ENCODE results near the gene GNAI3.

Gene GNAI3

DNA sequence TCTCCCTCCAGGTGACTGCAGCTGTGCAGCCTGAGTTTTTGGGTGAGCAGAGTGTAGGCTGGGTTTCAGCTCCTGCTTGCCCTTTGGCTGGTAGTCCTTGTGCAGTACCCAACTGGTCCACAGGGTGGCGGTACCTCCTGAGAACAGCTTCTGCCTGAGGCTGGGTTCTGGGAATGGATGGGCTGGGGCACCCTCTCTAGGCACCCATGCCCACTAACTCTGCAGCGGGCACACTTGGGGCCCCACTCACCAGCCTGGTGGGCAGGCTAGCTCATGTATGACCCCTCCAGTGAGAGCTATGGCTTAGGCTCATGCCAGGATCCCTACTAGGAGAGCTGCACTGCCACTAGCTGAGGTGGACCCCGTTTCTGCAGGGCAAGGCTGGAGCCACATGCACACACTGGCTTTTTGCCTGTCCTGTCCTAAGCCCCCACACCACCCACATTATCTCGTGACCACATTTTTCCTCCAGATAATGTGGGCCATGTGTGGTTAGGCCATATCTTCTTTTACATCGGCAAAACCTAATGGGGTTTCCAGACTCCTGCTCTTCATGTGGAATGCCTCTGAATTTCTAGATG lies 92.0 kb downstream of the GNAI3 start:
- H3K4me3 ChIP-seq (ENCODE audit: low read depth, low read length): no peak overlapping the region
- TF ChIP-seq, protein P1, sequence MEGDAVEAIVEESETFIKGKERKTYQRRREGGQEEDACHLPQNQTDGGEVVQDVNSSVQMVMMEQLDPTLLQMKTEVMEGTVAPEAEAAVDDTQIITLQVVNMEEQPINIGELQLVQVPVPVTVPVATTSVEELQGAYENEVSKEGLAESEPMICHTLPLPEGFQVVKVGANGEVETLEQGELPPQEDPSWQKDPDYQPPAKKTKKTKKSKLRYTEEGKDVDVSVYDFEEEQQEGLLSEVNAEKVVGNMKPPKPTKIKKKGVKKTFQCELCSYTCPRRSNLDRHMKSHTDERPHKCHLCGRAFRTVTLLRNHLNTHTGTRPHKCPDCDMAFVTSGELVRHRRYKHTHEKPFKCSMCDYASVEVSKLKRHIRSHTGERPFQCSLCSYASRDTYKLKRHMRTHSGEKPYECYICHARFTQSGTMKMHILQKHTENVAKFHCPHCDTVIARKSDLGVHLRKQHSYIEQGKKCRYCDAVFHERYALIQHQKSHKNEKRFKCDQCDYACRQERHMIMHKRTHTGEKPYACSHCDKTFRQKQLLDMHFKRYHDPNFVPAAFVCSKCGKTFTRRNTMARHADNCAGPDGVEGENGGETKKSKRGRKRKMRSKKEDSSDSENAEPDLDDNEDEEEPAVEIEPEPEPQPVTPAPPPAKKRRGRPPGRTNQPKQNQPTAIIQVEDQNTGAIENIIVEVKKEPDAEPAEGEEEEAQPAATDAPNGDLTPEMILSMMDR (IDR thresholded peaks at IDR 0.05; ENCODE audit: low read depth, low read length): peak; percentile 93

DNA sequence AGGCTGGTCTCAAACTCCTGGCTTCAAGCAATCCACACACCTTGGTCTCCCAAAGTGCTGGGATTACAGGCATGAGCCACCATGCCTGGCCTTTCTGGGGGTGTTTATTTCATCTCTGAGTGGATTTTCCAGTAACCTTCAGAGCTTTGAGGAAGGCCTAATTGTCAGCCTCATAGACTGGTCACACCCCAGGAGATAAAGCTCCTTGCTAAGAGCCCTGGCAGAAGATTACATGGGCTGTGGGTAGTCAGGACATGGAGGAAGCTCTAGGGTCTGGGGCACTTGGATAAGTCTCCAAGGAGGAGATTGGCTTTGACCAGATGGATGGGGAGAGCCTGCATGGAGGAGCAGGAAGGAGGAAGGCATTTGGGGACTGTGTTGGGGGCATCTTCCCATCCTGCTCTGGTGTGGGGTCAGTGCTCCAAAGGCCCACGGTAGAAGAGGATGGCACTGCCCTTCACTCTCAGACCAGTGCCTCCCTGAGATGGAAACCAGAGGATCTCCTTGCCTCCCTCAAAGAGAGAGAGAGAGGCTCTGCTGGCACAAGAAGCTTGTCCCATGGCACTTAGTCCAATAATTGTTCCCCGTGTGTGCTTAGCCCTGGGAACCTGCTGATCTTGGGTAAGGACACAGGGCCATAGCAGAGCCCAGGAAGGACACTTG lies 92.8 kb downstream of the GNAI3 start:
- TF ChIP-seq, protein P1 (IDR thresholded peaks at IDR 0.05; ENCODE audit: low read depth, low read length): no peak
- H3K4me3 ChIP-seq (ENCODE audit: low read depth, low read length): no peak overlapping the region

DNA sequence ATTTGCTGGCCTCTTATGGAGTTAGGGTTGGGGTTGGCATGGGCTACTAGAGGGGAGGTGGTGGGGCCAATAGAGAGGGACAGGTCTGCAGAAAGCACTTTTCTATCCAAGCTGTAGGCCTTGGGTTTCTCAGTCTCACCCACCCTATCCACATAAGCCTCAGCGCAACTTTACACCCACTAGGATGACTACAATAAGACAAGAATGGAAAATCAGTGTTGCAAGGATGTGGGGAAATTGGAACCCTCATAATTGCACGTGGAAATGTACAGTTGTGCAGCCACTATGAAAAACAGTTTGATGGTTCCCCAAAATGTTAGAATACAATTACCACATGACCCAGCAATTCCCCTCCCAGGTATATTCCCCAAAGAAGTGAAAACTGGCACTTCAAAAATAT lies 93.4 kb downstream of the GNAI3 start:
- TF ChIP-seq, protein P1 (IDR thresholded peaks at IDR 0.05; ENCODE audit: low read depth, low read length): no peak
- no peak overlapping the region for H3K4me3 ChIP-seq (ENCODE audit: low read depth, low read length)

DNA sequence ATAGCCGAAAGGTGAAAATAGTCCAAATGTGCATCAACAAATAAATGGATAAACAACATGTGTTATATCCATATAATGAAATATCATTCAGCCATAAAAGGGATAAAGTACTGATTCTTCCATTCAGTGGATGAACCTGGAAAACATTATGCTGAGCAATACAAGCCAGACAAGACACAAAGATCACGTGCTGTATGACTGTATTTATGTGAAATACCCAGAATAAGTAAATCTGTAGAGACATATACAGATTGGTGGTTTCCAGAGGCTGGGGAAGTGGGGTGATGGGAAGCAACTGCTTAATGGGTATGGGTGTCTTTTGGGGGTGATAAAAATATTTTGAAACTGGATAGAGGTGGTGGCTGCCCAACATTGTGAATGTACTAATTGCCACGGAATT lies 94.2 kb downstream of the GNAI3 start:
- TF ChIP-seq, protein P1 (IDR thresholded peaks at IDR 0.05; ENCODE audit: low read depth, low read length): no peak

DNA sequence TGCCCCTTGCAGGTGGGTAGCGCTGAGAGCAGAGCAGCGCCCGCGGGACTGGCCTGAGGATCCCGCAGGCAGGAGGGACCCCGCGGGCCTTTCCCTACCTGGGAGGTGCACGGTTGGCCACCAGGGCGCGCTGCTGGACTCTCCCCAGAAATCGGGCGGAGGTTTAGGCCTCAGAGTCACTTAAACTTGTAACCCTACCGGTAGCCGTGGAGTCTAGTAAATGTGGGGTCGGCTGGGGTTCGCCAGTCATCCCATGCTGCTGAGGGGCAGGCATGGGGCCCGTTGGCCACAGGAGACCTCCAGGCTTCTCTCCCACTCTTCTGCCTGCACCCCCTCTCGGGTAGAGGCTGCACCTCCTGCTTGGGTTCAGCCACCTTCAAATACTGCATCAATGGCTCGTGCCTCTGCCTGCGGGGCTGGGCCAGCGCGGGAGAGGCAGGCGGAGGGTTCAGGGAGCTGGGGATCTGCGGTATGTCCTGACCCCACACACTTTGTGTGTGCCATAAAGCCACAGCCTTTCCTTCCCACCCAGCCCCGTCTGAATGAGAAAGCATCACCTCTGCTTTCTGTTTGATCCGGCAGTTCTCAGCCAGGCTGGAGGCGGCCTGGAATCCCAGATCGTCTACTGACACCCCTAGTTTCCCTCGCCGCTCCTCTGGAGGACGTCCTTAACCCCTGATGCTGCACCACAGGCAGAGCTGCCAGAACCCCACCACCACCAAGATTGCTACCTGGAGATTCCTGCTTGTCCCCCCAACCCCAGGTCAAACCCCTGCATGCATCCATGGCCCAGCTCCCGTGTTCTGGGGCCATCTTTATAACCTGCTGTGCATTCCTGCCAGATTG lies 95.2 kb downstream of the GNAI3 start:
- TF ChIP-seq, protein P1 (IDR thresholded peaks at IDR 0.05; ENCODE audit: low read depth, low read length): peak; percentile 89
- H3K4me3 ChIP-seq (ENCODE audit: low read depth, low read length): no peak overlapping the region

More for the DNA sequence above, 94.2 kb downstream of the GNAI3 start:
- H3K4me3 ChIP-seq (ENCODE audit: low read depth, low read length): no peak overlapping the region

DNA sequence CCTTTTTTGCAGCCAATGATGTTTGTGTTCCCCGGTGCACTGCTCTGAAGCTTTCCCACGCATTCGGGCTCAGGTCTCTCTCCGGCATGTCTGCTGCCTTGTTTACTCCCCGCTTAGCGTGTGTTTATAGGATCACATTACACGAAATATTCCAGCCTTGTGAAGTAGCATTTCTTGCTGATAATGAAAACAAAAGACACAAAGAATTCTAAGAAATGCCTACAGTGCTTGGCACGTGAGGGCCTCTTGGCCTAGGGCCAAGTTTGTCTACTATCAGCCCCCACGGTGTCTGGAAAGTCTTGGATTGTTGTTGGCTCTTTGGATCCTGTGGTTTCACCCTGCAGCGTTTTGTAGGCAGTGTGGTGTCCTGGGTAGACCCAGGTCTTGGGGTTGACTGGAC lies 96.3 kb downstream of the GNAI3 start:
- no peak overlapping the region for H3K4me3 ChIP-seq (ENCODE audit: low read depth, low read length)
- TF ChIP-seq, protein P1 (IDR thresholded peaks at IDR 0.05; ENCODE audit: low read depth, low read length): no peak

DNA sequence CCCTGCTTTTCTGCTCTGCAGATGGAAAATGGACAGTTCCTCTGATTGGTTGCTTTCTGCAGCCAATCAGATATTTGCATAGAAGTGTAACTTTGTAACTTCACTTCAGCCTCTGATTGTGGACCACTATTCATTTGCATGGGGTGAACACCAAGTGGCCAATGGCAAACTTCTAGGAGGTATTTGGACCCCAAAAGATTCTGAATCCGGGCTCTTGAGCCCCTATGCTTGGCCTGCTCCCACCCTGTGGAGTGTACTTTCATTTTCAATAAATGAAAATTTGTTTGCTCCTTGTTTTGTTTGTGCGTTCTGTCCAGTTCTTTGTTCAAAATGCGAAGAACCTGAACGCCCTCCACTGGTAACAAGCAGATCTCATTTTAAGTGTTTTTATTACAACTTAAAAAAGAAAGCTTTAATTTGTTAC lies 101.1 kb downstream of the GNAI3 start:
- H3K4me3 ChIP-seq (ENCODE audit: low read depth, low read length): peak overlapping the region; percentile 40
- TF ChIP-seq, protein P1 (IDR thresholded peaks at IDR 0.05; ENCODE audit: low read depth, low read length): 0 out of 2 replicates have a peak, but pooled peaks have one; percentile 22

Measured in WI38 (cell line).